Measurements from ENCODE around the gene PRLHR. TPM values are rescaled to one million over a fixed set of nuclear protein-coding genes. Genes with fewer than 3 reads are reported as not detected.

Gene PRLHR
- total RNA-seq, 1 donor from 2014 or later, result 1.4 TPM

DNA sequence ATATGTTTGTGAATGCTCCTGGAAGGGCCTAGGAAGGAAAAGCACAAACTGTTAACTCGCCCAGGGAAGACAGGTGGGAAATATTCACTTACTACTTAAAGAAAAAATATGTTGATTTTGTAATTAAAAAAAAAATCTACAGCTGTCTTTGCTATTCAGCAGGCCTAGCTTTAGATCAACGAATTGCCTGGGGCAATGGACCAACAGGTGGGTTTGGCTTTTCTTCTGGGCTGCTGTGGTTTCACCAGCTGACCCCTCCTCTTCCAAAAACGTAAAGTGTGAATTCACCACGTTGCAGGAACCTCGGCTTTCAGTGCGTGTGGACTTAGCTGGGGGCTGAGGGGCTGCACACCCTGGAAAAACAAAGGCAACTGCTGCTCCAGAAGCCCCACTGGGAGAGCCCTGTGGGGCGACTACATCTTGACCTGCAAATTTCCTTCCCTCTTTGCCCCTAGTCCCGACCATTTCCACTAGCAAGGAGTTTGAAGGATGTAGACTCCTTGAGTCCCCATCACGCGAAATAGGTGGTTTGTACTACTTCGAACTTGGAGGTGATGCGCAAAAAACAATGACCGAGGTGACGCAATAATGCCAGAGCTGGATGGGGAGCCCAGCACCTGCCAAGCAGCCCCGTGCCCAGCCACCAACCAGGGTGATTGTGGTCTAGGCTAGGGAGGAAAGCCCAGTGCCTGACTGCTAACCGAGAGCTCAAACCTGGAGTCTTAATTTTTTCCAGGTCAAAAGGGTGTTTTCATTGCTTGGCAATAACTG is 7.4 kb downstream of the PRLHR start:
- no peak for DNase-seq (ENCODE audit: low spot score)

- no peak for DNase-seq (ENCODE audit: low spot score)
These were observed 8.5 kb downstream of the PRLHR start for GRCh38 chr10:118586911-118587310.

- no peak for DNase-seq (ENCODE audit: low spot score)
These were observed 9.7 kb downstream of the PRLHR start for GRCh38 chr10:118585794-118586193.

- no peak for DNase-seq (ENCODE audit: low spot score)
These were observed 10.2 kb downstream of the PRLHR start for GRCh38 chr10:118585234-118585633.

DNA sequence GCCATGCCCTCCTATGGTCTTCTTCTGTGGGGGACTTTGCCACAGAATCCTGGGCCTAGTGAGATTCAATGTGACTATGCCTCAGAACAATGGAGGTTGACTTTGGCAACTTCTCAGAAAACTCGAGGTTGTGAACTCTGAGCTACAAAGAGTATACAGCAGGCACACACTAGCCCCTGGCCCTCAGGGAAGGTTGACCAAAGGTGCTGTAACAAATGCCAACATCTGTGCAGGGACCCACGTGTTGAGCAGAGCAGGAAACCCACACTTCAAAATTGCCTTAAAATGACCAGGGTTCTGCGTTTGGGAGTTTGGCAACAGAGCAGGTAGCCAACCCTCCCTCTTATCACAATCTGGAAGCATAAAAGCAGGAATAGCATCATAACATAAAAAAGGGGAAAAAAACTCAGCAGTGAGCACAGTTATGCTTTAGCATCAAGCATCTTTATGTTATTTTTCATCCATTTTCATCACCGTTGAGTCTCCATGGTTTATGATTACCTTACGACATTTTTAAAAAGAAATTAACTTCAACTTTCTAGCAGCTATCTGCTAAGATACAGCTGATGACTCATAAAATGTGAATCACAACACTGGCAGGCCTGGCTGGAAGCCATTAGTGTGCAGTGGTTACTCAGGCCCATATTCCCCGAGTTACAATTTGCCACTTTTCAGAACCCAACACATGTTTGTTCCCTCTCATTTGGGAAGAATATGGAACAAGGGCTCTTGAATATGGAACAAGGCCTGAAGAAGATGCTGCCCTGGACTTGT is 11.1 kb downstream of the PRLHR start:
- DNase-seq (ENCODE audit: low spot score), result peak; percentile 59

GRCh38 chr10:118583611-118584010 is 11.8 kb downstream of the PRLHR start:
- no peak for DNase-seq (ENCODE audit: low spot score)

GRCh38 chr10:118582511-118582910 is 12.9 kb downstream of the PRLHR start:
- no peak for DNase-seq (ENCODE audit: low spot score)

GRCh38 chr10:118581340-118581739 is 14.1 kb downstream of the PRLHR start:
- no peak for DNase-seq (ENCODE audit: low spot score)

- no peak for DNase-seq (ENCODE audit: low spot score)
These were observed 14.7 kb downstream of the PRLHR start for GRCh38 chr10:118580702-118581101.

GRCh38 chr10:118573512-118573911 is 21.9 kb downstream of the PRLHR start:
- no peak for DNase-seq (ENCODE audit: low spot score)

DNA sequence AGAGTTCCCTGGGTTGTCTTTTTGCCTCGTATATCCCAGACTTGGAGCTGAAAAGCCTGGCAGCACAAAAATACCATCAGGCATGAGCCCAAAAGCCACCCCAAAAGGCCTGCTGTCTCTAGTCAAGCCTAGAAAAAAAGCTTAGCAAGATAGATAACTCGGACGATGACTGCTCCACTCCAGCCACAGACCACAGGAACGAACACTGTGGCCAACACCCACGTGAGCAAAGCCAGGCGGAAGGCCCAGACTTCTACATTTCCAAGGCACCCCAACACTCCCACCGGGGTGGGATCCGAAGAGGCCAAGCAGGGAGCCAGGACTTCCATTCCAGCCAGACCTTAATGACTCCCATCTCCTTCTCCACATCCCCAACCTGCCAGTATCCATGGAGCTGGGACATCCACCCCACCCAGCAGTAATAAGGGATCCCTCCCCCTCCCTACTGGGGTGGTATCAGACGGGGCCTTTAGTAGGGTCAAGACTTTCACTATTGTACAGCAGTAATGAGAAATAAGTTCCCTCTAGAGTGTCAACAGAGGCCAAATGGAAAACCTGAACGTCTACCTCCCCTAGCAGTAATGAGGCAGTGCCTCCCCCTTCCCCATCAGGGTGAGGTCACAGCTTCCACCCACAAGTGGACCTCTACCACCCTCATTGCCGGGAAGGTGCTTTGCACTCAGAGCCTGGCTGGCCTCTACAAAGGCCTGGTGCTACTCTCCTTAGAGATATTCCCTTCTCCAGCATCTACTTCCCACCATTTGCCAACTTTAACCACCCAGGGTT is 23.0 kb downstream of the PRLHR start:
- peak; percentile 71 for DNase-seq (ENCODE audit: low spot score)

DNA sequence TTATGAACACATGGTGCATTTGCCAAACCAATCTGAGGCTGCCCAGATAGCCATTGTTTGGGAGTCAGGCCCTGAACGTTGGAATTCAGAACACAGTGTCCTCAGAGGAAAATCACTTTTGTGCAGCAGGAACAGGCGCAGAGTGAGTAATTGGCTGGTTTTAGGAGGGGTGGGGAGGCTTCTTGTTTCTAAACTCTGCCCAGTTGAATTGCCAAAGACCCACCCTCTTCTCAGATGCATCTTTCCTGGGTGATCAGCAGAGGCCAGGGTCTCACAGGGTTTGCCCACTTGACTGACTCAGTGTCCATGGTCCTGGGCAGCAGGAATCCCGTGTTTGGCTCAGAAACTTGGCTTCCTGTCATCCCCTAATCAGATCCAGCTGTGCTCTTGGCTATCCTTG is 24.3 kb downstream of the PRLHR start:
- DNase-seq (ENCODE audit: low spot score), result no peak

- no peak for DNase-seq (ENCODE audit: low spot score)
These were observed 24.9 kb downstream of the PRLHR start for GRCh38 chr10:118570591-118570990.

- no peak for DNase-seq (ENCODE audit: low spot score)
These were observed 25.6 kb downstream of the PRLHR start for GRCh38 chr10:118569882-118570252.

DNA sequence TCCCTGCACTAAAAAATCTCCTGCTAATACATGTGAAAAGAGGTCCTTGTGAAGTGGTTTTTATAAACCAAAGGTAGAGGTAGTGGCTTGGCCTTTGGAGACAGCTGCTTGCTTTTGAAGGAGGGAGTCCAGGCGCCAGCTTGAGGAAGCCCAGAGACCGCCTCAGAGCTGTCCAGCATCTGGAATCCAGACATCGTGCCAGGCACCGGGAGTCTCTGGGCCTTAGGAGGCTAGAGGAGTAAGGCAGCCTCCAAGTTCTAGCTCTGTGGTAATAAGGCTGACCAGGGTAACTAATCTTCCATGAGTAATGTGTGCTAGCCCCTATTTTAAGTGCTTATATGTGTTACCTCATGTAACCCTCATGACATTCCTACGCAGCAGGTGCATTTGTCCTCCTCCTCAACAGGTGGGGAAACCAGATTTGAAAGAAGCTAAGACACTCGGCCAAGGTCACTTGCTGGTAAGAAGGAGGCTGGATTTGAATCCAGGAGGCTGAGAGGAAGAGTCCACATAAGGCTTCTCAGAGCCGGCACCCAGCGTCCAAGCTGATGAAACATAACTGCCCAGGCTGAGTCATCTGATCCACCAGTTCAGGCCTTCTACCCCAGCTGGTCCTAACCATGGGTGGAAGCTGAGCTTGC is 26.1 kb downstream of the PRLHR start:
- DNase-seq (ENCODE audit: low spot score), result no peak

GRCh38 chr10:118568327-118568848 is 27.1 kb downstream of the PRLHR start:
- peak; percentile 83 for DNase-seq (ENCODE audit: low spot score)

DNA sequence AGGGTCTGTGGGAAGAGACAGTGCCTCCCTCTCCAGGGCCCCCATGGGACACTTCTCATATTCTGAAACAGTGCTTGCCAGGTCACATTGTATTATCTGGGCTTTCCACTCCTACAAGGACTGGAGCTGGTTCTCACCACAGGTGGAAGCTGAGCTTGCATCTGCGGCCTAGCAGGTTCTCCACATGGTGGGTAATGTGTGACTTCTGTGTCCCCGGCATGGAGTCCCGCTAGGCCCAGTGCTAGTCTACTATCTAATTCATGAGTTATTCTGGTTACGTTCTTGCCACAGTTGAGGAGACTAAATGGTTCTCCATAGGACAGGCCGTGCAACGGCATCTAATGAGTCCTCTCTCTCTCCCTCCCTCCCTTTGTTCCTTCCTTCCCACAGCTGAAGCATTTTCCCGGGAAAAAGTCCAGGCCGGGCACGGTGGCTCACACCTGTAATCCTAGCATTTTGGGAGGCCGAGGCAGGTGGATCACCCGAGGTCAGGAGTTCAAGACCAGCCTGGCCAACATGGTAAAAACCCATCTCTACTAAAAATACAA is 27.7 kb downstream of the PRLHR start:
- DNase-seq (ENCODE audit: low spot score), result no peak

DNA sequence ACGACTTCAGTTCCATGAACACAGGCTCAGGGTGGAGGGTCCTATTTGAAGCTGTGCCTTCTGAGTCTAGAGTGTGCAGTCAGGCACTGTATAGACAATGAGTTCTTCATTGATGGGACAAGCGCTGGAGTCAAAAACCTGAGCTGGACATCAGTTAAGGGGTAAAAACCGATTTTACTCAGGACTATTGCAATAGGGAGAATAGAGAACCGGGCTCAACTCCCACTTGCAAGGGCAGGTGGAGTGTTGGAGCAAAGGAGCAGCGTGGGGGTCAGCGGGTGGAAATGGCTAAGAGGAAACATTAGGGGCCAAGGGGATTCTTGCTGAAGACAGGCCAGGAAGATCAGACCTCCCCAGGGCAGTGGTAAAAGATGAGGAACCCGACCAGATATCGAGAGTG is 28.5 kb downstream of the PRLHR start:
- DNase-seq (ENCODE audit: low spot score), result no peak

GRCh38 chr10:118565301-118566075 is 30.0 kb downstream of the PRLHR start:
- DNase-seq (ENCODE audit: low spot score), result no peak

DNA sequence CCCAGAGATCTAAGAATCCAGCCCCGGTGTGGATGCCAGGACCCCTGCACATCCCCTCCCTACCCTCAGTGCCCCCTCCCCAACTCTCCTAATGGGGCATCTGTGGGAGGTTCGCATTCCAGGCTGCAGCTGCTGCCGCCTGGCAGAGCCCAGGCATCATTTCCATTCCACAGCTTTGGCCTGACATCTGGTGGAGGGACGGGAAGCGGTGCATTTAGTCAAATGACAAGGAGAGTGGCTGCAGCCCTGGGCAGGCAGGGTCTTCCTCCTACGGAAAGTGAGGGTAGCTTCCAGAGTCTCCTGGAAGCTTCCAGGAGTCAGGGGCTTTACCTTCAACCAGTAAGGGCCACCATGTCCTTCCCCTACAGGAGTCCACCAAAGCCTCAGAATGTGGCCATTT is 30.8 kb downstream of the PRLHR start:
- peak; percentile 56 for DNase-seq (ENCODE audit: low spot score)
